Spleen (tissue), 11 donors: ENCODE results near the gene OR8B2. TPM values are rescaled to one million over a fixed set of nuclear protein-coding genes. Genes with fewer than 3 reads are reported as not detected.

Experiments
- DNase-seq: peaks from one replicate; pipeline ENCODE4 v3.0.0-alpha.2; 2020
- H3K27ac ChIP-seq, 8 donors: fragments of 200-600 bp; sonication (generic) in 7 of 8; 1 replicate in 4 of 8; 2 replicates in 4 of 8; pipeline versions ENCODE4 v1.5.0 to v1.8.0; 2016 to 2021; ENCODE audit warnings: inconsistent platforms in 4 of 8, mild to moderate bottlenecking in 4 of 8, moderate library complexity in 1 of 8
- H3K27me3 ChIP-seq, 7 donors: fragments of 200-600 bp; sonication (generic) in 6 of 7; replicated peaks in 1 of 7; 1 replicate in 4 of 7; 2 replicates in 3 of 7; pipeline versions ENCODE4 v1.5.0 to v1.8.0; 2016 to 2021; ENCODE audit warnings: inconsistent platforms in 3 of 7, mild to moderate bottlenecking in 1 of 7
- H3K36me3 ChIP-seq, 6 donors: fragments of 200-600 bp; sonication (generic) in 5 of 6; 1 replicate in 4 of 6; 2 replicates in 2 of 6; pipeline versions ENCODE4 v1.5.0 to v1.8.0; 2016 to 2021; ENCODE audit warnings: inconsistent platforms in 2 of 6
- H3K4me1 ChIP-seq, 6 donors: fragments of 200-600 bp; sonication (generic) in 5 of 6; 1 replicate in 3 of 6; 2 replicates in 3 of 6; pipeline versions ENCODE4 v1.5.0 to v1.8.0; 2016 to 2021; ENCODE audit warnings: inconsistent platforms in 3 of 6
- H3K4me3 ChIP-seq, 8 donors: fragments of 200-600 bp; sonication (generic) in 7 of 8; 1 replicate in 4 of 8; 2 replicates in 4 of 8; pipeline versions ENCODE4 v1.5.0 to v1.8.0; 2016 to 2021; ENCODE audit warnings: inconsistent platforms in 4 of 8, mild to moderate bottlenecking in 4 of 8, moderate library complexity in 2 of 8
- H3K9me3 ChIP-seq, 8 donors: fragments of 200-600 bp; sonication (generic) in 7 of 8; 1 replicate in 4 of 8; 2 replicates in 4 of 8; pipeline versions ENCODE4 v1.5.0 to v1.8.0; 2016 to 2021; ENCODE audit warnings: inconsistent platforms in 4 of 8
- CTCF ChIP-seq, 11 experiments: fragments of 200-600 bp in 7 of 11; fragments of 450-650 bp in 4 of 11; sonication (generic) in 4 of 11; IDR thresholded peaks in 8 of 11; conservative IDR thresholded peaks in 3 of 11; 1 replicate in 7 of 11; 2 replicates in 4 of 11; pipeline versions ENCODE4 v1.4.0 to v1.8.0; 2016 to 2021; ENCODE audit warnings: antibody characterized with exemption in 11 of 11, inconsistent platforms in 4 of 11, mild to moderate bottlenecking in 1 of 11
- POLR2A ChIP-seq, 3 donors: fragments of 450-650 bp; IDR thresholded peaks; one replicate each; pipeline ENCODE4 v1.5.1; 2017; ENCODE audit warnings: antibody characterized with exemption in 3 of 3, mild to moderate bottlenecking in 1 of 3
- POLR2AphosphoS5 ChIP-seq, 3 donors: sonication (generic); formaldehyde crosslinking; IDR thresholded peaks; one replicate each; pipeline ENCODE4 v1.5.1; 2017; ENCODE audit warnings: antibody characterized with exemption in 3 of 3
- WGBS, 5 donors: extraction: QIAGEN DNeasy Blood & Tissue Kit in 3 of 5; methylation state at CpG; one replicate each; pipeline versions ENCODE4 v1.1.5 to v1.1.7; 2013 to 2018; 5-methylcytosine and 5-hydroxymethylcytosine counted together
- intact Hi-C: fragments of 100-400 bp; cut with DNase I; formaldehyde crosslinking; loops from one replicate; pipeline ENCODE4 v1.15.0; 2023; ENCODE audit warnings: low total_unique reads
- polyA plus RNA-seq, 3 donors: library from polyadenylated mRNA; stranded (reverse); fragments of 200-250 nt; gene quantifications; one replicate each; pipeline ENCODE4 v1.2.1, GENCODE V29; 2013
- total RNA-seq, 7 donors: library from RNA; depleted of rRNA in 3 of 7; stranded (reverse); fragments of >200 nt in 3 of 7; fragmentation: NEBNext Ultra II Directional in 4 of 7; extraction: Animal tissue kit (Norgen Biotek cat#: 25700) in 4 of 7; gene quantifications; one replicate each; pipeline versions ENCODE4 v1.1.0 to v1.2.1, GENCODE V29; 2016 to 2021
- donor health status: healthy with polysubstance abuse.
- donor health status: DM: no; HTN: no; CAD: no; lungs with moderate emphysema.
- donor health status: DM: no; HTN: no; CAD: no.
- donor health status: Bipolar disorder and iron deficiency.
- donor health status: healthy.
- donor health status: DM: no; HTN: no; CAD: no.
- donor health status: DM: yes; HTN: yes; CAD: no.

OR8B2 gene
- total and polyA plus RNA-seq, 10 donors: not detected

- no peaks in the 10 kb centered on the region for H3K9me3 ChIP-seq
- intact Hi-C loops: no loop called here
- H3K27ac ChIP-seq: no peak overlapping the region
- H3K36me3 ChIP-seq: no peaks in the 10 kb centered on the region
- no peak for TF ChIP-seq POLR2AphosphoS5 (IDR thresholded peaks at IDR 0.05)
- no peak for TF ChIP-seq CTCF (IDR thresholded peaks at IDR 0.05 in 8 of 11, conservative IDR thresholded peaks at IDR 0.05 in 3 of 11)
- no peak for TF ChIP-seq POLR2A (IDR thresholded peaks at IDR 0.05)
- 86 to 96% (median 94%) methylated on average over 2 of the region's 2 CpGs for WGBS, 5 donors
- no peak for DNase-seq
- H3K4me3 ChIP-seq: no peak overlapping the region
- H3K4me1 ChIP-seq: no peaks in the 10 kb centered on the region
- no peaks in the 10 kb centered on the region for H3K27me3 ChIP-seq
Observed at GRCh38 chr11:124380585-124380984, 3.7 kb downstream of the OR8B2 start.

GRCh38 chr11:124376280-124376679 lies 8.0 kb downstream of the OR8B2 start:
- no peak for DNase-seq
- H3K27me3 ChIP-seq: no peaks in the 10 kb centered on the region
- no peaks in the 10 kb centered on the region for H3K36me3 ChIP-seq
- no peaks in the 10 kb centered on the region for H3K4me1 ChIP-seq
- 62 to 89% (median 80%) methylated on average over 3 of the region's 3 CpGs for WGBS, 5 donors
- no peak overlapping the region for H3K4me3 ChIP-seq
- intact Hi-C loops: no loop called here
- no peak overlapping the region for H3K27ac ChIP-seq
- H3K9me3 ChIP-seq: no peaks in the 10 kb centered on the region
- TF ChIP-seq POLR2A (IDR thresholded peaks at IDR 0.05) (no peak), CTCF (IDR thresholded peaks at IDR 0.05 in 8 of 11, conservative IDR thresholded peaks at IDR 0.05 in 3 of 11) (no peak), POLR2AphosphoS5 (IDR thresholded peaks at IDR 0.05) (no peak)

GRCh38 chr11:124359566-124359965 lies 24.7 kb downstream of the OR8B2 start:
- 16 to 25% (median 22%) methylated on average over 2 of the region's 2 CpGs for WGBS, 5 donors
- no peak overlapping the region for H3K27ac ChIP-seq
- no peaks in the 10 kb centered on the region for H3K9me3 ChIP-seq
- no peaks in the 10 kb centered on the region for H3K4me1 ChIP-seq
- no peaks in the 10 kb centered on the region for H3K36me3 ChIP-seq
- intact Hi-C loops: no loop called here
- H3K4me3 ChIP-seq: no peak overlapping the region
- DNase-seq: no peak
- TF ChIP-seq CTCF (IDR thresholded peaks at IDR 0.05 in 8 of 11, conservative IDR thresholded peaks at IDR 0.05 in 3 of 11) (no peak), POLR2AphosphoS5 (IDR thresholded peaks at IDR 0.05) (no peak)
- H3K27me3 ChIP-seq: no peaks in the 10 kb centered on the region

GRCh38 chr11:124346311-124346955 lies 37.9 kb downstream of the OR8B2 start:
- Histone ChIP-seq H3K4me1 (no peaks in the 10 kb centered on the region), H3K27me3 (no peaks in the 10 kb centered on the region), H3K9me3 (peaks cover 0 to 12% (median 10%) of the 10 kb centered on the region in 8 donors), H3K4me3 (no peak overlapping the region), H3K36me3 (no peaks in the 10 kb centered on the region), H3K27ac (no peak overlapping the region)
- intact Hi-C loops: no loop called here
- TF ChIP-seq POLR2A (IDR thresholded peaks at IDR 0.05) (no peak), CTCF (IDR thresholded peaks at IDR 0.05 in 8 of 11, conservative IDR thresholded peaks at IDR 0.05 in 3 of 11) (no peak), POLR2AphosphoS5 (IDR thresholded peaks at IDR 0.05) (no peak)
- WGBS, 5 donors: 25 to 71% (median 40%) methylated on average over 3 of the region's 3 CpGs
- no peak for DNase-seq
